ENCODE data around the gene PDYN.

The PDYN gene

DNA sequence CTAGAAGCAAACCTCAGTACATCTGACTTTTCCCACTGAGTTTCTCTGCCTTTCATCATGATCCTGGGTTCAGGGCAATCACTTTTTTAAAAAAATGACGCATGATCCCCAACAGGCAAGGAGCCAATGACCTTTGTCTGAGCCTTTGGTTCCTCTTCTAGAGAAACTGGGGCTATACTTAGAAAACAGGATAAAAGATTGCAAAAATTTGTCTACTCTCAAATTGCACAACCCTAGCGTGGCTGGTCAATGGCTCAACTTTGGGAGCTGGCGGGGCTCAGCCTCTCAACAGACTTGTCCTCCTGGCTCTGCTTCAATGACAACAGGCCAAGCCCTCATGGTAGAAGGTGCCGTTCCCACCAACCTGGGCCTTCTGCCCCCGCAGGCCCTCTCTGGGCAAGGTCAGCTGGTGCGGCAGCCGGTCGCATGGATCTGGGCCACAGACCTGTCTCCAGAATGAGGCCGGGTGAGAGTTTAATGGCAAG lies 48.7 kb downstream of the PDYN start:
- DNase-seq (ENCODE audit: extremely low spot score) = no peak
- ChIA-PET POLR2A (no interaction called here), CTCF (interaction anchor here (1.0 kb wide), 1 partner anchor 181 kb away, joined by 3 read pairs; no protein-coding TSS in a partner anchor)
- no peak for TF ChIP-seq CTCF (IDR thresholded peaks at IDR 0.05; ENCODE audit: control extremely low read depth, extremely low read depth, low read depth, missing control alignments)

DNA sequence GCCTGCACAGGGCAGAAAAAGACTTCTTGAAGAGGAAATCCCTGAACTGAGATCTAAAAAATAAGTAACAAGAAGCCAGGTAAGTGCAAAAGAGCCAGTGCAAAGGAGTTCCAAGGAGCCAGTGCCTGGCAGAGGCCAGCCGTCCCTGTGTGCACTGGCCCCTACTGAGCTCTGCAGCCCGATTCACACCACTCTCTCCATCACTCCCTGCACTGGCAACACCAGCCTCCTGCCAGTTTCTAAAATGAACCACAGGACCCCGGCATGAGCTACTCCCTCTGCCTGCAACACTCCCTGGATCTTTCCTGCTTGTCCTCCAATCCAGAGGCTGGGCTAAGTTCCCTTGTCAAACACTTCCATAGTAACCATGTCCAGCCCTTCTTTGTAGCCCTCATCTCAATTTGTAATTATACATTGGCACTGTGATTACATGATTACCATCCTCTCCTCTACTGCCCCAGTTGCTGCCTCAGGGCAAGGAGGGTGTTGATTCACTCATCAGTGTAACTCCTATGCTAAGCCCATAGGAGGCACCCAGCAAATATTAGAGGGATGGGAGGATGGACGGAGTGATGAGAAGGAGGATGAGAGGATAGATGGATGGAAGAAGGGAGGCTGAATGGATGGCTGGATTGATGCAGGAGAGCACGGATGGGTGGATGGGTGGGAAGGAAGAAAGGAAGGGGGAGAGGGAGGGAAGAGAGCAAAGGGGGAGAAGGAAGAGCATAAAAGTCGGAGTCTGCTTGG lies 49.3 kb downstream of the PDYN start:
- ChIA-PET CTCF (interaction anchor here (1.2 kb wide), 1 partner anchor 22 kb away, joined by 4 read pairs; no protein-coding TSS in a partner anchor), POLR2A (no interaction called here)
- no peak for DNase-seq (ENCODE audit: extremely low spot score)
- TF ChIP-seq CTCF (IDR thresholded peaks at IDR 0.05; ENCODE audit: control extremely low read depth, extremely low read depth, low read depth, missing control alignments) = no peak

DNA sequence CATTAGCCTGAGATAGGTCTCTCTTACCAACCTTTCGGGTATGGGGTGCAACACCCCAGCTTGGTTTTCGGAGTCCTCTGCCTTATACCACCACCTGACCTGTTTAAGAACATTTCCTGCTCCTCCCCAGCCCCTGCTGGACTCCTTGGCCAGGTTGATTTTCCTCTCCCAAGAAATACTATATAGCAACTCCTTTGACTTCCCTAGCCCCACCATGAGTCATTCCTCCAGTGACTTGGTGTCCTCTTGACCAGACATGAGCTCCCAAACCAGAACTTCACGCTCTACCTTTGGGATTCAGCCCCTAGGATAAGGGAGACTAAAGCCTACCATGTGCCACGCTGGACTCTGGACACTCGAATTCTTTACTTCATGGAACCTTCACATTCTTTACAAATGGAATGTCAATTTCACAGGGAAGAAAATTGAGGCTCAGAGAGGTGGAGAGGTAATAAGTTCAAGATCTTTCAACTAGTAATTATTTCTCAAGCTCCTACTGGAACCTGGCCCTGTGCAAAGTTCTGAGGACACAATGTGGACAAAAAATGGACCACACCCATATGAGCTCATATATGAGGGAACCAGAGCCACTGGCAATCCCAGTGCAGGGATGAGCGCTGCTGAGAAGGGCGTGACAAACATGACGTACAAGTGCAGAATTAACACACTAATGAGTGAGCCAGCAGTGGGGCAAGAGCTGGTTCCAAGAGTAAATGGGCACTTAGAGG lies 50.4 kb downstream of the PDYN start:
- no peak for TF ChIP-seq CTCF (IDR thresholded peaks at IDR 0.05; ENCODE audit: control extremely low read depth, extremely low read depth, low read depth, missing control alignments)
- ChIA-PET CTCF (interaction anchor here (1.2 to 1.3 kb wide), 3 partner anchors 11 to 24 kb away, joined by 3 to 4 read pairs (median 3); no protein-coding TSS in a partner anchor), POLR2A (no interaction called here)
- no peak for DNase-seq (ENCODE audit: extremely low spot score)

GRCh38 chr20:1942486-1943274 lies 51.2 kb downstream of the PDYN start:
- CTCF ChIA-PET = interaction anchor here (1.2 to 1.3 kb wide), 2 partner anchors 11 to 24 kb away, joined by 3 read pairs; no protein-coding TSS in a partner anchor

GRCh38 chr20:1942061-1942460 lies 51.8 kb downstream of the PDYN start:
- CTCF ChIA-PET = no interaction called here
- POLR2A ChIA-PET = no interaction called here
- no peak for TF ChIP-seq CTCF (IDR thresholded peaks at IDR 0.05; ENCODE audit: control extremely low read depth, extremely low read depth, low read depth, missing control alignments)

More at GRCh38 chr20:1942486-1943274, 51.2 kb downstream of the PDYN start:
- no peak for DNase-seq (ENCODE audit: extremely low spot score)
- POLR2A ChIA-PET = no interaction called here
- no peak for TF ChIP-seq CTCF (IDR thresholded peaks at IDR 0.05; ENCODE audit: control extremely low read depth, extremely low read depth, low read depth, missing control alignments)

GRCh38 chr20:1941226-1941625 lies 52.6 kb downstream of the PDYN start:
- ChIA-PET CTCF (no interaction called here), POLR2A (no interaction called here)
- DNase-seq (ENCODE audit: extremely low spot score) = no peak

More at GRCh38 chr20:1942061-1942460, 51.8 kb downstream of the PDYN start:
- no peak for DNase-seq (ENCODE audit: extremely low spot score)

More at GRCh38 chr20:1941226-1941625, 52.6 kb downstream of the PDYN start:
- TF ChIP-seq CTCF (IDR thresholded peaks at IDR 0.05; ENCODE audit: control extremely low read depth, extremely low read depth, low read depth, missing control alignments) = no peak
